Tibial artery (tissue), 4 donors: Measurements from ENCODE around the gene SLC25A5.

ENCODE experiments used
- DNase-seq, 2 donors: peaks; one replicate each; pipeline ENCODE4 v3.0.0-alpha.2; 2019
- H3K27ac ChIP-seq, 2 donors: fragments of 200-600 bp; sonication (generic) in 1 of 2; 1 replicate in 1 of 2; 2 replicates in 1 of 2; pipeline ENCODE4 v1.5.1; 2018 to 2019; ENCODE audit warnings: mild to moderate bottlenecking in 1 of 2
- H3K27me3 ChIP-seq, 2 donors: fragments of 200-600 bp; sonication (generic) in 1 of 2; one replicate each; pipeline versions ENCODE4 v1.5.1 to v1.6.0; 2016 to 2019
- H3K36me3 ChIP-seq, 3 donors: fragments of 200-600 bp; sonication (generic) in 2 of 3; one replicate each; pipeline ENCODE4 v1.5.1; 2016 to 2019; ENCODE audit warnings: mild to moderate bottlenecking in 2 of 3
- H3K4me1 ChIP-seq, 4 donors: fragments of 200-600 bp; sonication (generic) in 2 of 4; 1 replicate in 3 of 4; 2 replicates in 1 of 4; pipeline ENCODE4 v1.5.1; 2016 to 2019
- H3K4me3 ChIP-seq, 2 donors: fragments of 200-600 bp; sonication (generic) in 1 of 2; 1 replicate in 1 of 2; 2 replicates in 1 of 2; pipeline ENCODE4 v1.5.1; 2018 to 2019; ENCODE audit warnings: mild to moderate bottlenecking in 2 of 2
- H3K9me3 ChIP-seq, 3 donors: fragments of 200-600 bp; sonication (generic) in 1 of 3; one replicate each; pipeline ENCODE4 v1.5.1; 2016 to 2019
- intact Hi-C: fragments of 100-400 bp; cut with DNase I; formaldehyde crosslinking; loops from one replicate; pipeline ENCODE4 v1.15.0; 2023; ENCODE audit warnings: low total_unique reads
- TF ChIP-seq, protein P1 (sequence below), 2 experiments: fragments of 200-600 bp in 1 of 2; fragments of 450-650 bp in 1 of 2; IDR thresholded peaks; one replicate each; pipeline ENCODE4 v1.5.1; 2017 to 2019; ENCODE audit warnings: antibody characterized with exemption in 2 of 2, mild to moderate bottlenecking in 1 of 2, moderate library complexity in 1 of 2

SLC25A5 gene

DNA sequence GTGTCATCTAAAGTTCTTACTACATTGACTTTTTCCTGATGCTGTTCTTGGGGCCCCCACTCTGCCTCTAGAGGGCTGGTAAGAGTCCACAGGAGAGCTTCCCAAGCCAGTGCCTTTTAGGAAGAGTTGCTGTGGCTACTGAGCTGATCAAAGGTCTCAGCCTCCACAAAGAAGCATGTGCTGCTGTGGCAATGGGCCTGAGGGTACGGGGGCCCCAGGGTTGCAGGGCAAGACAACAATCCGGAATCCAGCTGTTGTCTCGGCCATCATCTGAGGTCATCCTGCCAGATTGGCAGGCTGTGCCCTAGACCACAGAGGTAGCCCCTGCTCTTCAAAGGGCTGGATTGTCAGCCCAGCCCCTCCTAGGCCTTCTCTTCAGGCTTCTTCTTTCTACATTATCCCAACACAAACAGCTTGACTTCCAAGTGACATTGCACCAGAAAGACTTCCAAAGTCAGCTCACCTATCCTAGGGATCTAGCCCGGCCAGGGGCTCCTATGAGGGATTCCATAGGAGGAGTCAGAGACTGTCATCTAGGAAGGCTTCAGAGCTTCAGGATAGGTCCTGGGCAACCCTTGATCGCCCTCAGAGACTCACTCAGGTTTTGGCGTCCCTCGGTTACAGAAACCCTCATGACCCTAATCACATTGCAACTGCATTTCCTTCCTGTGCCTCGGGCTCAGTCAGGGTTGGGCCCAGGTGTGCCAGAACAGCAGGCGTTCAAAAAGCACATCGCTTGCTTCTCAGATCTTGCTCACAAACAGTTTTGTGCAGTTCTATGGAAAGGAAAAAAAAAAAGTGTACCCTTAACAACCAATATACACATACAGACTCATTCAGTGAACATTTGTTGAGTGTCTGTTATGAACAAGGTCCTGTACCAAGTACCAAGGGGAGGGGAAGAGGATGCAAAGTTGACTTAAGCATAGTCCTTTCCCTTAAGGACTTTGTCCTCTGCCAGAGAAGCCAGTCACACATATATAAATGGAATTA is 27.8 kb downstream of the SLC25A5 start:
- Histone ChIP-seq H3K4me3 (no peak overlapping the region), H3K36me3 (no peaks in the 10 kb centered on the region), H3K9me3 (no peaks in the 10 kb centered on the region), H3K27me3 (no peaks in the 10 kb centered on the region), H3K27ac (no peak overlapping the region), H3K4me1 (no peaks in the 10 kb centered on the region)
- no peak for DNase-seq
- TF ChIP-seq, protein P1, sequence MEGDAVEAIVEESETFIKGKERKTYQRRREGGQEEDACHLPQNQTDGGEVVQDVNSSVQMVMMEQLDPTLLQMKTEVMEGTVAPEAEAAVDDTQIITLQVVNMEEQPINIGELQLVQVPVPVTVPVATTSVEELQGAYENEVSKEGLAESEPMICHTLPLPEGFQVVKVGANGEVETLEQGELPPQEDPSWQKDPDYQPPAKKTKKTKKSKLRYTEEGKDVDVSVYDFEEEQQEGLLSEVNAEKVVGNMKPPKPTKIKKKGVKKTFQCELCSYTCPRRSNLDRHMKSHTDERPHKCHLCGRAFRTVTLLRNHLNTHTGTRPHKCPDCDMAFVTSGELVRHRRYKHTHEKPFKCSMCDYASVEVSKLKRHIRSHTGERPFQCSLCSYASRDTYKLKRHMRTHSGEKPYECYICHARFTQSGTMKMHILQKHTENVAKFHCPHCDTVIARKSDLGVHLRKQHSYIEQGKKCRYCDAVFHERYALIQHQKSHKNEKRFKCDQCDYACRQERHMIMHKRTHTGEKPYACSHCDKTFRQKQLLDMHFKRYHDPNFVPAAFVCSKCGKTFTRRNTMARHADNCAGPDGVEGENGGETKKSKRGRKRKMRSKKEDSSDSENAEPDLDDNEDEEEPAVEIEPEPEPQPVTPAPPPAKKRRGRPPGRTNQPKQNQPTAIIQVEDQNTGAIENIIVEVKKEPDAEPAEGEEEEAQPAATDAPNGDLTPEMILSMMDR (IDR thresholded peaks at IDR 0.05): no peak
- intact Hi-C loops: no loop called here

DNA sequence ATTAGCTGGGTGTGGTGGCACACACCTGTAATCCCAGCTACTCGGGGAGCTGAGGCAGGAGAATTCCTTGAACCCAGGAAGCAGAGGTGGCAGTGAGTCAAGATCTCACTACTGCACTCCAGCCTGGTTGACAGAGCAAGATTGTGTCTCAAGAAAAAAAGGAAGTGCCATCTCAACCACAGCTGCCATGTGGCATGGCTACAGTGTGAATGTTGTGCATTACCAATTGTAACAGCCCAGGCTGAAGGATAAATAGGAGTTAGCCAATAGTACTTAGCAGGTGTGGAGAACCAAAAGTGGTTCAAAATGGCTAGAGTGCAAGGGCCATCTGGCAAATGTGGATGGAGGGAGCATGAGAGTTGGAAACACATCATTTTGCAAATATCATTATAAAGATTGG is 28.9 kb downstream of the SLC25A5 start:
- intact Hi-C loops: no loop called here
- H3K9me3 ChIP-seq: no peaks in the 10 kb centered on the region
- no peak overlapping the region for H3K4me3 ChIP-seq
- TF ChIP-seq, protein P1 (IDR thresholded peaks at IDR 0.05): no peak
- H3K36me3 ChIP-seq: no peaks in the 10 kb centered on the region
- DNase-seq: no peak
- no peak overlapping the region for H3K27ac ChIP-seq
- H3K4me1 ChIP-seq: peaks cover 0 to under 1% (median under 1%) of the 10 kb centered on the region in 4 donors
- H3K27me3 ChIP-seq: no peaks in the 10 kb centered on the region

DNA sequence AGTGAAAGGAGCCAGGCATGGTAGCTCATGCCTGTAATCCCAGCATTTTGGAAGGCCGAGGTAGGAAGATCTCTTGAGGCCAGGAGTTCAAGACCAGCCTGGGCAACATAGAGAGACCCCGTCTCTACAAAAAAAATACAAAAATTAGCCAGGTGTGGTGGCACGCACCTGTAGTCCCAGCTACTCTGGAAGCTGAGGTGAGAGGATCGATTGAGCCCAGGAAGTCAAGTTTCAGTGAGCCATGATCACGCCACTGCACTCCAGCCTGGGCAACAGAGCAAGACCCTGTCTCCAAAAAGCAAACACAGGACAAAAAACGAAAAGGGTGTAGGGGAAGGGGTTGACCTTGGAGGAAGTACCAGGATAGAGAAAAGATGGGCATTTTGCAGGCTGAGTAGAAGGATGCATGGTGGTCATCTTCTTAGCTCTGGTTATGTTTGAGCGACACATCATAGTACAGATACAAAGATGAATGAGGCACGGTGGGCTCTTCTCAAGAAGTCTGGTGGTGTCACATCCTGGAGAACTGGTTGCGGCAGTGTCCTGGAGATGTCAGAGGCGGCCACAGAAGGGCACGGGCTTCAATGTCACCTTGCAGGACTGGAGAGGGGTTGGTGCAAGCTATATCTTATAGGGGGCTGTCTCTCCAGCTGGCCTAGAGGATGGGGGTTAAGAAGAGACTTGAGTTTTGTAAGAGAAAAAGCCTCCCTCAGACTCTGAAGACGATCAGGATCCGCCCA is 32.0 kb downstream of the SLC25A5 start:
- Histone ChIP-seq H3K36me3 (no peaks in the 10 kb centered on the region), H3K4me1 (peaks cover 0 to 19% (median 9%) of the 10 kb centered on the region in 4 donors), H3K27me3 (no peaks in the 10 kb centered on the region), H3K9me3 (no peaks in the 10 kb centered on the region), H3K27ac (no peak overlapping the region), H3K4me3 (no peak overlapping the region)
- intact Hi-C loops: no loop called here
- TF ChIP-seq, protein P1 (IDR thresholded peaks at IDR 0.05): no peak
- no peak for DNase-seq

DNA sequence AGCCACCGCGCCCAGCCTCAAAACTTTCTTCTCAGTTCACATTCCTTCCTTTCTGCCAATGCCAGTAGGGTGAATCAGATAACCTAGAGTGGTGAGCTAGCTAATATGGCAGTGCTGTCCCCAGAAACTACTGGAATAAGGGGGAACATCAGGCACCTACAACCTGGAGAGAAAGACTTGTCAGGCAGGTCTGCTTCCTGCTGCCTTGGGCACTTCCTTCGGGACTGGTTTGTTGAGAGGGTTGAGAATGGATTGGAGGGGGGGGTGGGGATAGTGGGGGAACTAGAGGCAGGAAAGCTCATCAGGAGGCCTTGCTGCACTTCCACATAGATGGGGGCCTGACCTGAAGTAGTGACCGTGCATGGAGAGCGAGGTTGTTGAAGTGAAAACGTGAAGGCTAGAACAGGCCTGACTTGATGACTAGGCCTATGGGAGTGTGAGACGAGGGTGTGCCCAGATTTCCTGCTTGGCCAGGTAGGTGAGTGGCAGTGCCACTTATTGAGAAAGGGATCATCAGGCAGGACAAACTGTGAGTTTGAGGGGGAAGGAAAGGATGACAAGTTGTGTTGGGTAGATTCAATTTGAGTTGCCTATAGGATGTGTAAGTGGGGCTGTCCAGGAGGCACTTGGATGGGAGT is 33.4 kb downstream of the SLC25A5 start:
- H3K4me1 ChIP-seq: peaks cover 0 to 19% (median 9%) of the 10 kb centered on the region in 4 donors
- H3K27ac ChIP-seq: peak overlapping the region in 1 of 2 donors; percentile 80
- DNase-seq: no peak
- TF ChIP-seq, protein P1 (IDR thresholded peaks at IDR 0.05): no peak
- H3K9me3 ChIP-seq: no peaks in the 10 kb centered on the region
- intact Hi-C loops: no loop called here
- no peak overlapping the region for H3K4me3 ChIP-seq
- no peaks in the 10 kb centered on the region for H3K27me3 ChIP-seq
- H3K36me3 ChIP-seq: no peaks in the 10 kb centered on the region

DNA sequence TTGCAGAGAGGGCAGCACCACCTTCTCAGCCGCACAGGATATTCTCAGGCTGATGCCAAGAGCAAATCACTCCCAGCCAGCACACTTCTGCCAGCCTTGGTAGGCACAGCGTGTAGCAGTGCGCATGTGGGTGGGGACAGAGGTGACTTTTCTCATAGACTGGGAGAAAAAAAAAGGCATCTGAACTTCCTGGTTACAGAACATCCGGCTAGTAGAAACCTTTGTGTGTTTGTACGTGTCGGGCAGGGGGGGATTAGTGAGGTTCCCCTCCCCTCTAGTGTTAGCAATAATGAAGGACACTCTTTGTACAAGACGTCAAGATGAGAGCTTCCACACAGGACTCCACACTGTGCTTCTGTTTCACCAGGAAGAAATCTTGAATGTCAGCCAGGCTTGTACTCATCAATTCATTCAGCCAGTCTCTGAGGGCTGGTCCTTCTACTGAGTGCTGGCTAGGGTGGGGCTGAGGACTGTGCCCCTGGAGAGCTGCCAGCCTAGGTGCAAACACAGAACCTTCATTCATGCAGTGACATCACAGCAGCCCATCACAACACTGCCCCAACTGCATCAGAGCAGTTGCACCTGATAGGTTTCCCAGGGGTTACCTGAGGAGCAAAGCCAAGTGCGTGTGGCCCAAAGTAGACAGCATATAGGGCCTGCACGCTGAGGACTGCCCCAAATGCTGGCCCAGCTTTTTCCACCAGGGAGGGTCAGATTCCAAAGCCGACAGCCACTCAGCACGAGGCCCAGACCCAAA is 34.7 kb downstream of the SLC25A5 start:
- H3K36me3 ChIP-seq: no peaks in the 10 kb centered on the region
- TF ChIP-seq, protein P1 (IDR thresholded peaks at IDR 0.05): no peak
- intact Hi-C loops: no loop called here
- H3K4me3 ChIP-seq: no peak overlapping the region
- no peaks in the 10 kb centered on the region for H3K27me3 ChIP-seq
- peak in 1 of 2 donors; percentile 69 for DNase-seq
- no peaks in the 10 kb centered on the region for H3K9me3 ChIP-seq
- peak overlapping the region; percentile 66 to 80 for H3K27ac ChIP-seq
- H3K4me1 ChIP-seq: peaks cover 0 to 28% (median 9%) of the 10 kb centered on the region in 4 donors
